ENCODE data around the gene MYO1A. TPM values are rescaled to one million over a fixed set of nuclear protein-coding genes. Genes with fewer than 3 reads are reported as not detected.
A peak's percentile ranks its signal among the peaks of the same experiment; 100 is the strongest.
"Not testable (repeated sequence)": the region's sequence is repeated elsewhere in the genome, so short reads cannot be mapped to it uniquely, and the experiment has no call there.

The MYO1A gene
- total RNA-seq, 8 experiments from 2014 or later, result 0.31 to 0.67 (median 0.34) TPM; not detected in 4

GRCh38 chr12:57039016-57039798, 10.7 kb downstream of the MYO1A start:
- Histone ChIP-seq H3K4me1 (replicated peaks in 1 of 2) (no peaks in the 10 kb centered on the region), H3K27ac (no peak overlapping the region), H3K4me3 (no peak overlapping the region)
- ATAC-seq (replicated peaks in 6 of 8), result no peak
- in situ Hi-C loops (cut with MboI; ENCODE audit: low pct_unique_long_range_greater_than_20kb in 2 of 9, low sequenced_read_pairs in 9 of 9, unreplicated experiment in 9 of 9), result loop anchor here in 1 of 9 experiments (25.0 kb wide), 1 partner anchor 527 kb away; the partner anchor contains the start of gene RBMS2
- 60 to 89% (median 70%) methylated on average over 1 to 5 of the region's 9 CpGs for WGBS, 10 experiments

GRCh38 chr12:57037264-57037663, 12.7 kb downstream of the MYO1A start:
- WGBS, 10 experiments, result 10 to 80% (median 33%) methylated on average over 1 to 3 of the region's 3 CpGs; no CpG with 5 or more reads in 5 of the 10 experiments
- in situ Hi-C loops (cut with MboI; ENCODE audit: low pct_unique_long_range_greater_than_20kb in 2 of 9, low sequenced_read_pairs in 9 of 9, unreplicated experiment in 9 of 9), result loop anchor here in 1 of 9 experiments (25.0 kb wide), 1 partner anchor 525 kb away; the partner anchor contains the start of gene RBMS2
- ATAC-seq (replicated peaks in 6 of 8), result no peak
- Histone ChIP-seq H3K27ac (no peak overlapping the region), H3K4me1 (replicated peaks in 1 of 2) (no peaks in the 10 kb centered on the region), H3K4me3 (no peak overlapping the region)

GRCh38 chr12:57033431-57033830, 16.5 kb downstream of the MYO1A start:
- Histone ChIP-seq H3K4me1 (replicated peaks in 1 of 2) (peaks cover 5 to 7% of the 10 kb centered on the region in 2 donors), H3K27ac (no peak overlapping the region), H3K4me3 (no peak overlapping the region)
- in situ Hi-C loops (cut with MboI; ENCODE audit: low pct_unique_long_range_greater_than_20kb in 2 of 9, low sequenced_read_pairs in 9 of 9, unreplicated experiment in 9 of 9), result loop anchor here in 1 of 9 experiments (25.0 kb wide), 1 partner anchor 521 kb away; the partner anchor contains the start of gene RBMS2
- 83 to 100% (median 100%) methylated on average over 1 to 3 of the region's 3 CpGs; no CpG with 5 or more reads in 2 of the 10 experiments for WGBS, 10 experiments
- ATAC-seq (replicated peaks in 6 of 8), result no peak

- 40 to 58% (median 55%) methylated on average over 1 to 4 of the region's 7 CpGs; no CpG with 5 or more reads in 6 of the 10 experiments for WGBS, 10 experiments
- no peak for ATAC-seq (replicated peaks in 6 of 8)
- no peak overlapping the region for H3K4me3 ChIP-seq
- peak overlapping the region in 1 of 2 donors; percentile 56 for H3K27ac ChIP-seq
- H3K4me1 ChIP-seq (replicated peaks in 1 of 2), result peaks cover 16 to 20% of the 10 kb centered on the region in 2 donors
- in situ Hi-C loops (cut with MboI; ENCODE audit: low pct_unique_long_range_greater_than_20kb in 2 of 9, low sequenced_read_pairs in 9 of 9, unreplicated experiment in 9 of 9), result loop anchor here in 1 of 9 experiments (25.0 kb wide), 1 partner anchor 519 kb away; the partner anchor contains the start of gene RBMS2
Observed at GRCh38 chr12:57031789-57032188, 18.1 kb downstream of the MYO1A start.

- 17 to 57% (median 33%) methylated on average over 1 to 2 of the region's 2 CpGs; no CpG with 5 or more reads in 5 of the 10 experiments for WGBS, 10 experiments
- peak in 7 of 8 experiments; percentile 20 to 78 (median 40) for ATAC-seq (replicated peaks in 6 of 8)
- H3K27ac ChIP-seq, result no peak overlapping the region
- H3K4me1 ChIP-seq (replicated peaks in 1 of 2), result peaks cover 17 to 21% of the 10 kb centered on the region in 2 donors
- no peak overlapping the region for H3K4me3 ChIP-seq
- in situ Hi-C loops (cut with MboI; ENCODE audit: low pct_unique_long_range_greater_than_20kb in 2 of 9, low sequenced_read_pairs in 9 of 9, unreplicated experiment in 9 of 9), result loop anchor here in 1 of 9 experiments (25.0 kb wide), 1 partner anchor 519 kb away; the partner anchor contains the start of gene RBMS2
Observed at GRCh38 chr12:57031138-57031725, 18.7 kb downstream of the MYO1A start.

- H3K4me1 ChIP-seq (replicated peaks in 1 of 2), result peaks cover 17 to 21% of the 10 kb centered on the region in 2 donors
- peak in 1 of 8 experiments; percentile 55 for ATAC-seq (replicated peaks in 6 of 8)
- WGBS, 10 experiments, result 17 to 100% (median 79%) methylated on average over 2 to 4 of the region's 7 CpGs; no CpG with 5 or more reads in 4 of the 10 experiments
- no peak overlapping the region for H3K27ac ChIP-seq
- in situ Hi-C loops (cut with MboI; ENCODE audit: low pct_unique_long_range_greater_than_20kb in 2 of 9, low sequenced_read_pairs in 9 of 9, unreplicated experiment in 9 of 9), result loop anchor here in 1 of 9 experiments (25.0 kb wide), 1 partner anchor 517 kb away; the partner anchor contains the start of gene RBMS2
- no peak overlapping the region for H3K4me3 ChIP-seq
Observed at GRCh38 chr12:57029457-57029856, 20.5 kb downstream of the MYO1A start.

- H3K27ac ChIP-seq, result no peak overlapping the region
- WGBS, 10 experiments, result 11 to 100% (median 72%) methylated on average over 1 to 5 of the region's 5 CpGs
- in situ Hi-C loops (cut with MboI; ENCODE audit: low pct_unique_long_range_greater_than_20kb in 2 of 9, low sequenced_read_pairs in 9 of 9, unreplicated experiment in 9 of 9), result loop anchor here in 1 of 9 experiments (25.0 kb wide), 1 partner anchor 515 kb away; the partner anchor contains the start of gene RBMS2
- ATAC-seq (replicated peaks in 6 of 8), result peak in 1 of 8 experiments; percentile 9
- H3K4me3 ChIP-seq, result no peak overlapping the region
- peaks cover 17 to 21% of the 10 kb centered on the region in 2 donors for H3K4me1 ChIP-seq (replicated peaks in 1 of 2)
Observed at GRCh38 chr12:57027805-57028153, 22.1 kb downstream of the MYO1A start.

- peak in 7 of 8 experiments; percentile 51 to 91 (median 81) for ATAC-seq (replicated peaks in 6 of 8)
Observed at GRCh38 chr12:57027011-57027804, 22.7 kb downstream of the MYO1A start.

GRCh38 chr12:57025196-57025595, 24.7 kb downstream of the MYO1A start:
- in situ Hi-C loops (cut with MboI; ENCODE audit: low pct_unique_long_range_greater_than_20kb in 2 of 9, low sequenced_read_pairs in 9 of 9, unreplicated experiment in 9 of 9), result loop anchor here in 1 of 9 experiments (25.0 kb wide), 1 partner anchor 513 kb away; the partner anchor contains the start of gene RBMS2
- ATAC-seq (replicated peaks in 6 of 8), result no peak

More at GRCh38 chr12:57027011-57027804, 22.7 kb downstream of the MYO1A start:
- Histone ChIP-seq H3K27ac (no peak overlapping the region), H3K4me3 (no peak overlapping the region), H3K4me1 (replicated peaks in 1 of 2) (peaks cover 17 to 21% of the 10 kb centered on the region in 2 donors)
- in situ Hi-C loops (cut with MboI; ENCODE audit: low pct_unique_long_range_greater_than_20kb in 2 of 9, low sequenced_read_pairs in 9 of 9, unreplicated experiment in 9 of 9), result loop anchor here in 1 of 9 experiments (25.0 kb wide), 1 partner anchor 515 kb away; the partner anchor contains the start of gene RBMS2
- 24 to 100% (median 53%) methylated on average over 1 to 8 of the region's 13 CpGs; no CpG with 5 or more reads in 1 of the 10 experiments for WGBS, 10 experiments

GRCh38 chr12:57022324-57022723, 27.6 kb downstream of the MYO1A start:
- 67 to 100% (median 85%) methylated on average over 1 to 5 of the region's 5 CpGs; no CpG with 5 or more reads in 4 of the 10 experiments for WGBS, 10 experiments
- not testable (repeated sequence) for H3K27ac ChIP-seq

More at GRCh38 chr12:57025196-57025595, 24.7 kb downstream of the MYO1A start:
- 16 to 100% (median 70%) methylated on average over 1 to 2 of the region's 2 CpGs; no CpG with 5 or more reads in 6 of the 10 experiments for WGBS, 10 experiments
- H3K27ac ChIP-seq, result no peak overlapping the region
- no peak overlapping the region for H3K4me3 ChIP-seq
- H3K4me1 ChIP-seq (replicated peaks in 1 of 2), result peaks cover 12 to 13% of the 10 kb centered on the region in 2 donors

GRCh38 chr12:57019983-57020719, 29.8 kb downstream of the MYO1A start:
- ATAC-seq (replicated peaks in 6 of 8), result no peak
- WGBS, 10 experiments, result 73 to 93% (median 86%) methylated on average over 1 to 9 of the region's 9 CpGs
- Histone ChIP-seq H3K4me3 (no peak overlapping the region), H3K4me1 (replicated peaks in 1 of 2) (no peaks in the 10 kb centered on the region), H3K27ac (no peak overlapping the region)
- in situ Hi-C loops (cut with MboI; ENCODE audit: low pct_unique_long_range_greater_than_20kb in 2 of 9, low sequenced_read_pairs in 9 of 9, unreplicated experiment in 9 of 9), result loop anchor here in 1 of 9 experiments (10.0 kb wide), 1 partner anchor 45 kb away; no protein-coding TSS in a partner anchor

More at GRCh38 chr12:57022324-57022723, 27.6 kb downstream of the MYO1A start:
- ATAC-seq (replicated peaks in 6 of 8); H3K4me3 ChIP-seq; H3K4me1 ChIP-seq (replicated peaks in 1 of 2); in situ Hi-C loops (cut with MboI; ENCODE audit: low pct_unique_long_range_greater_than_20kb in 2 of 9, low sequenced_read_pairs in 9 of 9, unreplicated experiment in 9 of 9): not testable (repeated sequence)
